HepG2 (cell line): ENCODE data around the gene PRSS3. TPM values are rescaled to one million over a fixed set of nuclear protein-coding genes. Genes with fewer than 3 reads are reported as not detected.

Experiments used
- ARID2 ChIP-seq: sonication (generic); formaldehyde crosslinking; IDR thresholded peaks from 2 replicates; pipeline ENCODE4 v1.8.1; 2022; ENCODE audit warnings: mild to moderate bottlenecking, missing genetic modification reagents, borderline replicate concordance
- BORCS8-MEF2B ChIP-seq: sonication (generic); formaldehyde crosslinking; IDR thresholded peaks from 2 replicates; pipeline ENCODE4 v1.8.0; 2022; ENCODE audit warnings: mild to moderate bottlenecking, missing genetic modification reagents
- CBX1 ChIP-seq: IDR thresholded peaks from one replicate; pipeline ENCODE4 v1.6.1; 2016; ENCODE audit warnings: antibody characterized with exemption, low read depth
- DMAP1 ChIP-seq: IDR thresholded peaks from 2 replicates; pipeline ENCODE4 v1.6.1; 2016
- ELF1 ChIP-seq: sonication (generic); formaldehyde crosslinking; IDR thresholded peaks from 2 replicates; pipeline ENCODE4 v1.4.0; 2020; ENCODE audit warnings: missing genetic modification reagents
- FOSL2 ChIP-seq: sonication (generic); formaldehyde crosslinking; IDR thresholded peaks from 2 replicates; pipeline ENCODE4 v1.4.0; 2020; ENCODE audit warnings: missing genetic modification reagents
- GATA4 ChIP-seq: sonication (generic); IDR thresholded peaks from 2 replicates; pipeline ENCODE4 v1.6.1; 2016; ENCODE audit warnings: antibody characterized with exemption, low read depth, borderline replicate concordance
- HDAC1 ChIP-seq: sonication (generic); formaldehyde crosslinking; IDR thresholded peaks from 2 replicates; pipeline ENCODE4 v1.5.1; 2020; ENCODE audit warnings: mild to moderate bottlenecking, missing genetic modification reagents
- HDAC6 ChIP-seq: fragments of 200-600 bp; sonication (generic); IDR thresholded peaks from 2 replicates; pipeline ENCODE4 v1.7.0; 2017; ENCODE audit warnings: mild to moderate bottlenecking, antibody characterized with exemption, low read length, low read depth
- SIN3B ChIP-seq: fragments of 150-350 bp; IDR thresholded peaks from 2 replicates; pipeline ENCODE4 v1.6.1; 2014; ENCODE audit warnings: low read length
- SMAD9 ChIP-seq: sonication (generic); formaldehyde crosslinking; IDR thresholded peaks from 2 replicates; pipeline ENCODE4 v1.5.1; 2020; ENCODE audit warnings: mild to moderate bottlenecking, missing genetic modification reagents
- SRSF1 ChIP-seq: fragments of 200-400 bp; formaldehyde crosslinking; optimal IDR thresholded peaks from 2 replicates; pipeline ENCODE3; 2017; ENCODE audit warnings: mild to moderate bottlenecking, low read depth, low read length, moderate library complexity
- THAP7 ChIP-seq: sonication (generic); formaldehyde crosslinking; IDR thresholded peaks from 2 replicates; pipeline ENCODE4 v1.8.1; 2023; ENCODE audit warnings: mild to moderate bottlenecking, missing genetic modification reagents
- ZFP37 ChIP-seq: sonication (generic); formaldehyde crosslinking; IDR thresholded peaks from 2 replicates; pipeline ENCODE4 v1.4.0; 2020; ENCODE audit warnings: missing genetic modification reagents, borderline replicate concordance
- ZMYM3 ChIP-seq: sonication (generic); formaldehyde crosslinking; IDR thresholded peaks from 2 replicates; pipeline ENCODE4 v1.5.1; 2020; ENCODE audit warnings: mild to moderate bottlenecking, missing genetic modification reagents
- ZNF354B ChIP-seq: sonication (generic); formaldehyde crosslinking; IDR thresholded peaks from 2 replicates; pipeline ENCODE4 v1.8.0; 2022; ENCODE audit warnings: mild to moderate bottlenecking, missing genetic modification reagents
- ZNF556 ChIP-seq: sonication (generic); formaldehyde crosslinking; IDR thresholded peaks from 2 replicates; pipeline ENCODE4 v1.4.0; 2020; ENCODE audit warnings: mild to moderate bottlenecking, missing genetic modification reagents, borderline replicate concordance
- ZNF564 ChIP-seq: sonication (generic); formaldehyde crosslinking; IDR thresholded peaks from 2 replicates; pipeline ENCODE4 v1.8.1; 2023; ENCODE audit warnings: mild to moderate bottlenecking, missing genetic modification reagents
- ZNF597 ChIP-seq: sonication (generic); formaldehyde crosslinking; IDR thresholded peaks from 2 replicates; pipeline ENCODE4 v1.5.0; 2020; ENCODE audit warnings: missing genetic modification reagents
- ZNF790 ChIP-seq: sonication (generic); formaldehyde crosslinking; IDR thresholded peaks from 2 replicates; pipeline ENCODE4 v1.8.0; 2022; ENCODE audit warnings: missing genetic modification reagents, mild to moderate bottlenecking, borderline replicate concordance
- polyA plus RNA-seq, 8 experiments: library from polyadenylated mRNA; depleted of rRNA in 3 of 8; stranded (reverse) in 7 of 8; unstranded in 1 of 8; fragments of >200 nt; fragmentation: Illumina TruSeq in 4 of 8; extraction: Trizol in 4 of 8; gene quantifications; 2 replicates each; pipeline versions ENCODE4 v1.2.1 to v1.2.3, GENCODE V29; 2011 to 2016; ENCODE audit warnings: low read depth in 4 of 8, missing spikeins in 1 of 8, mixed read lengths in 1 of 8; ENCODE audit not compliant: insufficient read depth in 1 of 8
- total RNA-seq, 5 experiments: library from RNA; depleted of rRNA; stranded (reverse); fragments of >200 nt; fragmentation: Illumina TruSeq; extraction: Trizol; gene quantifications; 2 replicates each; pipeline ENCODE4 v1.2.3, GENCODE V29; 2016; ENCODE audit warnings: low read depth in 1 of 5
- TF ChIP-seq, protein P1 (sequence below): sonication (generic); formaldehyde crosslinking; IDR thresholded peaks from 2 replicates; pipeline ENCODE4 v1.4.0; 2020; ENCODE audit warnings: missing genetic modification reagents
- TF ChIP-seq, protein P2 (sequence below): sonication (generic); formaldehyde crosslinking; IDR thresholded peaks from 2 replicates; pipeline ENCODE4 v1.4.0; 2020; ENCODE audit warnings: missing genetic modification reagents, borderline replicate concordance
- TF ChIP-seq, protein P3 (sequence below): sonication (generic); formaldehyde crosslinking; IDR thresholded peaks from 2 replicates; pipeline ENCODE4 v1.8.0; 2022; ENCODE audit warnings: low read depth, missing genetic modification reagents

The PRSS3 gene
- total and polyA plus RNA-seq, 2 of the 13 experiments (the other 11 are each of a cell fraction or from before 2014, with no cell fraction given), result not detected

GRCh38 chr9:33816327-33817252 lies 21.2 kb downstream of the PRSS3 start, which contains the start of gene UBE2R2 (continued):
- TF ChIP-seq ELF1 (CRISPR knock-in tag) (peak; percentile 12; the same call in 1 of the 2 replicates), BORCS8-MEF2B (CRISPR knock-in tag) (peak; percentile 81; the same call in 1 of the 2 replicates), HDAC1 (CRISPR knock-in tag) (peak; percentile 74), SRSF1 (peak; percentile 57), ZNF597 (CRISPR knock-in tag) (no peak), CBX1 (peak; percentile 0), HDAC6 (no peak), ZMYM3 (no peak), GATA4 (peak; percentile 39; the same call in 1 of the 2 replicates), ZNF564 (peak; percentile 49; the same call in 1 of the 2 replicates), SMAD9 (CRISPR knock-in tag) (0 out of 2 replicates have a peak, but pooled peaks have one; percentile 48), ARID2 (CRISPR knock-in tag) (0 out of 2 replicates have a peak, but pooled peaks have one; percentile 77), ZNF354B (0 out of 2 replicates have a peak, but pooled peaks have one; percentile 19), THAP7 (CRISPR knock-in tag) (peak; percentile 70; the same call in 1 of the 2 replicates), ZNF790 (0 out of 2 replicates have a peak, but pooled peaks have one; percentile 35), FOSL2 (CRISPR knock-in tag) (peak; percentile 39; the same call in 1 of the 2 replicates), DMAP1 (peak; percentile 71), SIN3B (no peak), ZFP37 (no peak), ZNF556 (CRISPR knock-in tag) (peak; percentile 88)
- TF ChIP-seq, protein P1, sequence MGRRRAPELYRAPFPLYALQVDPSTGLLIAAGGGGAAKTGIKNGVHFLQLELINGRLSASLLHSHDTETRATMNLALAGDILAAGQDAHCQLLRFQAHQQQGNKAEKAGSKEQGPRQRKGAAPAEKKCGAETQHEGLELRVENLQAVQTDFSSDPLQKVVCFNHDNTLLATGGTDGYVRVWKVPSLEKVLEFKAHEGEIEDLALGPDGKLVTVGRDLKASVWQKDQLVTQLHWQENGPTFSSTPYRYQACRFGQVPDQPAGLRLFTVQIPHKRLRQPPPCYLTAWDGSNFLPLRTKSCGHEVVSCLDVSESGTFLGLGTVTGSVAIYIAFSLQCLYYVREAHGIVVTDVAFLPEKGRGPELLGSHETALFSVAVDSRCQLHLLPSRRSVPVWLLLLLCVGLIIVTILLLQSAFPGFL (CRISPR knock-in tag), result no peak
- TF ChIP-seq, protein P2, sequence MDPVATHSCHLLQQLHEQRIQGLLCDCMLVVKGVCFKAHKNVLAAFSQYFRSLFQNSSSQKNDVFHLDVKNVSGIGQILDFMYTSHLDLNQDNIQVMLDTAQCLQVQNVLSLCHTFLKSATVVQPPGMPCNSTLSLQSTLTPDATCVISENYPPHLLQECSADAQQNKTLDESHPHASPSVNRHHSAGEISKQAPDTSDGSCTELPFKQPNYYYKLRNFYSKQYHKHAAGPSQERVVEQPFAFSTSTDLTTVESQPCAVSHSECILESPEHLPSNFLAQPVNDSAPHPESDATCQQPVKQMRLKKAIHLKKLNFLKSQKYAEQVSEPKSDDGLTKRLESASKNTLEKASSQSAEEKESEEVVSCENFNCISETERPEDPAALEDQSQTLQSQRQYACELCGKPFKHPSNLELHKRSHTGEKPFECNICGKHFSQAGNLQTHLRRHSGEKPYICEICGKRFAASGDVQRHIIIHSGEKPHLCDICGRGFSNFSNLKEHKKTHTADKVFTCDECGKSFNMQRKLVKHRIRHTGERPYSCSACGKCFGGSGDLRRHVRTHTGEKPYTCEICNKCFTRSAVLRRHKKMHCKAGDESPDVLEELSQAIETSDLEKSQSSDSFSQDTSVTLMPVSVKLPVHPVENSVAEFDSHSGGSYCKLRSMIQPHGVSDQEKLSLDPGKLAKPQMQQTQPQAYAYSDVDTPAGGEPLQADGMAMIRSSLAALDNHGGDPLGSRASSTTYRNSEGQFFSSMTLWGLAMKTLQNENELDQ (CRISPR knock-in tag), result no peak
- TF ChIP-seq, protein P3, sequence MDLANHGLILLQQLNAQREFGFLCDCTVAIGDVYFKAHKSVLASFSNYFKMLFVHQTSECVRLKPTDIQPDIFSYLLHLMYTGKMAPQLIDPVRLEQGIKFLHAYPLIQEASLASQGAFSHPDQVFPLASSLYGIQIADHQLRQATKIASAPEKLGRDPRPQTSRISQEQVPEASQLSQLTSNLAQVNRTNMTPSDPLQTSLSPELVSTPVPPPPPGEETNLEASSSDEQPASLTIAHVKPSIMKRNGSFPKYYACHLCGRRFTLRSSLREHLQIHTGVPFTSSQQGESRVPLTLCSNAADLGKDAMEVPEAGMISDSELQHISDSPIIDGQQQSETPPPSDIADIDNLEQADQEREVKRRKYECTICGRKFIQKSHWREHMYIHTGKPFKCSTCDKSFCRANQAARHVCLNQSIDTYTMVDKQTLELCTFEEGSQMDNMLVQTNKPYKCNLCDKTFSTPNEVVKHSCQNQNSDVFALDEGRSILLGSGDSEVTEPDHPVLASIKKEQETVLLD (CRISPR knock-in tag), result peak; percentile 62
